Activated T-helper 2 cell treated with anti-CD3 and anti-CD28 coated beads, Interferon-gamma antibody, Interleukin-2, Interleukin-4, amounts not matched to agents 10 μg/mL and 5 μg/mL and 100 μg/mL, durations not matched to agents 14 hours and 24 hours and 36 hours (primary cell): ENCODE measurements around the gene POU5F1. TPM values are rescaled to one million over a fixed set of nuclear protein-coding genes. Genes with fewer than 3 reads are reported as not detected.
"Not testable (repeated sequence)": the region's sequence is repeated elsewhere in the genome, so short reads cannot be mapped to it uniquely, and the experiment has no call there.

Experiments used
- DNase-seq: peaks from one replicate; pipeline ENCODE4 v3.0.0; 2021; ENCODE audit warnings: low spot score
- H3K27ac Mint-ChIP-seq: one replicate; pipeline ENCODE4 v1.8.0; 2021; ENCODE audit warnings: mixed read lengths
- H3K27me3 Mint-ChIP-seq: one replicate; pipeline ENCODE4 v1.8.0; 2021; ENCODE audit warnings: low read depth, mixed read lengths
- H3K36me3 Mint-ChIP-seq: one replicate; pipeline ENCODE4 v1.8.0; 2021; ENCODE audit warnings: low read depth, mixed read lengths
- H3K4me1 Mint-ChIP-seq: one replicate; pipeline ENCODE4 v1.8.0; 2021; ENCODE audit warnings: low read depth, mixed read lengths
- H3K4me3 Mint-ChIP-seq: one replicate; pipeline ENCODE4 v1.8.0; 2021; ENCODE audit warnings: low read depth, mild to moderate bottlenecking, moderate library complexity, mixed read lengths
- H3K9me3 Mint-ChIP-seq: one replicate; pipeline ENCODE4 v1.8.0; 2021; ENCODE audit warnings: mixed read lengths
- intact Hi-C: fragments of 100-400 bp; cut with micrococcal nuclease; formaldehyde crosslinking; loops from one replicate; pipeline ENCODE4 v1.15.1; 2023
- total RNA-seq: library from RNA; stranded (reverse); gene quantifications from 2 replicates; pipeline ENCODE4 v1.2.3, GENCODE V29; 2022

Gene POU5F1
- not detected in 2 replicates for total RNA-seq

DNA sequence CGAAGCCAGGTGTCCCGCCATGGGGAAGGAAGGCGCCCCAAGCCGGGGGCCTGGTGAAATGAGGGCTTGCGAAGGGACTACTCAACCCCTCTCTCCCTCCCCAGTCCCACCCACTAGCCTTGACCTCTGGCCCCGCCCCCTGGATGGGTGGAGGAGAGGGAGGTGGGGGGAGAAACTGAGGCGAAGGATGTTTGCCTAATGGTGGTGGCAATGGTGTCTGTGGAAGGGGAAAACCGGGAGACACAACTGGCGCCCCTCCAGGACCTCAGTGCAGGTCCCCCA, at the start of gene POU5F1:
POU5F1 (minus strand) TSS at position 83 of the 282 bp plus-strand sequence; CDS start at position 21, 62 bp downstream.
- Mint-ChIP-seq H3K9me3 (no peaks in the 10 kb centered on the region), H3K27me3 (no peaks in the 10 kb centered on the region), H3K4me3 (no peak within 1 kb of the TSS), H3K4me1 (peaks cover 1% of the 10 kb centered on the region), H3K36me3 (no peaks in the 10 kb centered on the region), H3K27ac (no peak within 1 kb of the TSS)
- no peak for DNase-seq
- intact Hi-C loops, result no loop called here

- Mint-ChIP-seq H3K4me3 (no peak overlapping the region), H3K4me1 (no peaks in the 10 kb centered on the region)
These were observed 45.9 kb upstream of the POU5F1 start for GRCh38 chr6:31216208-31216898.

DNA sequence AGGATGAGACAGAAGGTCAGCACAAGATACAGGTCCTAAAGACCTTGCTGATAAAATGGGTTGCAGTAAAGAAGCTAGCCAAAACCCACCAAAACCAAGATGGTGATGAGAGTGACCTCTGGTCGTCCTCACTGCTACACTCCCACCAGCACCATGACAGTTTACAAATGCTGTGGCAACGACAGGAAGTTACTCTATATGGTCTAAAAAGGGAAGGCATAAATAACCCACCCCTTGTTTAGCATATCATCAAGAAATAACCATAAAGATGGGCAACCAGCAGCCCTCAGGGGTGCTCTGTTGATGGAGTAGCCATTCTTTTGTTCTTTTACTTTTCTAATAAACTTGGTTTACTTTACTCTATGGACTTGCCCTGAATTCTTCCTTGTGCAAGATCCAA, 44.7 kb upstream of the POU5F1 start:
- intact Hi-C loops, DNase-seq, H3K27ac Mint-ChIP-seq, H3K4me1 Mint-ChIP-seq, H3K4me3 Mint-ChIP-seq, H3K27me3 Mint-ChIP-seq, H3K36me3 Mint-ChIP-seq: not testable (repeated sequence)
- peaks cover 19% of the 10 kb centered on the region for H3K9me3 Mint-ChIP-seq

More at GRCh38 chr6:31216208-31216898, 45.9 kb upstream of the POU5F1 start:
- intact Hi-C loops, result no loop called here
- Mint-ChIP-seq H3K27ac (no peak overlapping the region), H3K9me3 (peaks cover 19% of the 10 kb centered on the region), H3K36me3 (peaks cover 3% of the 10 kb centered on the region), H3K27me3 (peaks cover 9% of the 10 kb centered on the region)
- no peak for DNase-seq

DNA sequence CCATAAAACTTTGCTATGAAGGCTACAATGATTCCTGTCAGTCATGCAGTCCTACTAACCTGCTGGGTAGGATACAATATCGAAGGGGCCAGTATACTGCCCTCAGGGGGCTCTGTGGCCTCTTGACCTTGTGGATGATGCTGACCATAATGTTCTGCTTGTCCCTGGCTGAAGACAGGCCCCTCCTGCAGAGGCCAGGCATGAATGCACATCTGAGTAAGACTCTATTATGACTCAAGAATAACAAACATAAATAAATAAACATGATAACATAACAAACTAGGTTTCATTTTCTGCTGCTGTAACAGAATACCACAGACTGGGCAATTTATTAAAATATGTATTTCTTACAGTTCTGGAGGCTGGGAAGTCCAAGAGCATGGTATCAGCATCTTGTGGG, 44.0 kb upstream of the POU5F1 start:
- Mint-ChIP-seq H3K4me1 (no peaks in the 10 kb centered on the region), H3K9me3 (peaks cover 19% of the 10 kb centered on the region), H3K27me3 (peaks cover 8% of the 10 kb centered on the region), H3K4me3 (no peak overlapping the region), H3K36me3 (peaks cover 3% of the 10 kb centered on the region), H3K27ac (no peak overlapping the region)
- DNase-seq, result no peak
- intact Hi-C loops, result no loop called here

DNA sequence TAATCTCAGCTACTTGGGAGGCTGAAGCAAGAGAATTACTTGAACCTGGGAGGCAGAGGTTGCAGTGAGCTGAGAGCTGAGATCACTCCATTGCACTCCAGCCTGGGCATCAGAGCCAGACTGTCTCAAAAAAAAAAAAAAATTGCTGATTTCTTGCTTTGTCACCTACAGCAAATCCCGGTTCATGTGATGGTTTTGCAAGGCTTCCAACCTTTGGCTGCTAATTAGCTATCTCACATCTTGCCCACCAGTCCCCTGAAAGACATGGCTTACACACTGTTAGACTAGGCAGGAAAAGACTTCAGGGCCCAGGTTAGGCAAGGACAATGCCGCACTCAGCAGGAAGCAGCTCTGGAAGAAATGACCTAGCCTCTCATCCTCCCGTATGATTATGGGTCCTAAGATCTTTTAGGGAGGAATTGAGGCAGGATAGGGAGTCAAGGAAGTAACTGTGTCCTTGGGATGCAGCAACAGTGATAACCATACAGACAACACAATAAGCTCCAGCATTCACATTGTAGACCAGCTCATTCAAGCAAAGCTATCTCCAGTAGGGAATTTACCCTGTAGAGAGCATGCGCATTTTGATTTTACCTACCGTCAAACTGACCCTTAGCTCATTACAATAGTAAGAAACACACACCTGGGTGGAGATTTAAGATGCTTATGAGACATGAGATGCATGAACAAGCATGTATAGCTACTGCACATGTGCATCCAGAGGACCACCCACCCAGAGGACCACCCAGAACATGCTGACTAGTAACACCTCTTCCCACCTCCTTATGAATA, 40.5 kb upstream of the POU5F1 start:
- peaks cover under 1% of the 10 kb centered on the region for H3K4me1 Mint-ChIP-seq
- no peak overlapping the region for H3K27ac Mint-ChIP-seq
- H3K4me3 Mint-ChIP-seq, result no peak overlapping the region
- peaks cover 1% of the 10 kb centered on the region for H3K9me3 Mint-ChIP-seq
- intact Hi-C loops, result no loop called here
- no peaks in the 10 kb centered on the region for H3K36me3 Mint-ChIP-seq
- DNase-seq, result no peak
- peaks cover 1% of the 10 kb centered on the region for H3K27me3 Mint-ChIP-seq

GRCh38 chr6:31210123-31210522, 39.6 kb upstream of the POU5F1 start:
- no peak overlapping the region for H3K4me3 Mint-ChIP-seq
- no peaks in the 10 kb centered on the region for H3K36me3 Mint-ChIP-seq
- no peak for DNase-seq
- intact Hi-C loops, result no loop called here
- no peaks in the 10 kb centered on the region for H3K9me3 Mint-ChIP-seq
- H3K4me1 Mint-ChIP-seq, result peaks cover 5% of the 10 kb centered on the region
- no peak overlapping the region for H3K27ac Mint-ChIP-seq
- peaks cover 1% of the 10 kb centered on the region for H3K27me3 Mint-ChIP-seq

DNA sequence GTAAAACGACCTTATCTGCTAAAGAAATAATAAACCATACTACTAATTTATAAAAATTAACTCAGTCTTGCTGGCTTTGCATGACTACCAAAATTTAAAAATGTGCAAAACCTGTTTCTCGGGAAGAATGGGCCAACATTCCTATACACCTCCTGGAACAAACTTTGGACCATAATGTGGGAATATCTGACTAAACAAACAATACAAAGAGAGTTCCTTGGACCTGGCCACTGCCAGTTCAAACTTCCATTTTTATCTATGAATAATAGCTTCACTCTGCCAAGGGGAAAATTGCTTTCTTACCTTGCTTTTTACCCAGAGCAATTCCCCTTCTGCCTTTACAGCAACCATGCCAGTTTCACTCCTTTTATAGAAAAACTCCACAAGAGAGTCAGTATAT, 38.7 kb upstream of the POU5F1 start:
- H3K27ac Mint-ChIP-seq, result no peak overlapping the region

DNA sequence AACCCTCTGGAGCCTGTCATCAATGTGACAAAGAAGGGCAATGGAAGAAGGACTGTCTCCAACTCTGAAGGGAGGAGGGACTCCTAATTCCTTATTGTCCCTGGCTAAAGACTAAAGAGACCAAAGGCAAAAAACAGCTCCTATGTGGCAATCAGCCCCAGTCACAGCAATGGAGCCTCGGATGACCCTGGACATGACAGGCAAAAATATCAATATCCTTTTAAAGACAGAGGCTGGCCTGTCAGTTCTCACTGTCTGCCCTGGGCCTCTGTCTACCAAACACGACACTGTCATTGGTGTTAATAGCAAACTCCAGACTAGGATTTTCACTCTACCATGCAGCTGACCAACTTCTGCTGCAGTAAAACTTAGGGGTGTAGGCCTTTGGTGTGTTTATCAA, 38.0 kb upstream of the POU5F1 start:
- Mint-ChIP-seq H3K27ac (no peak overlapping the region), H3K4me3 (no peak overlapping the region), H3K9me3 (no peaks in the 10 kb centered on the region), H3K36me3 (no peaks in the 10 kb centered on the region), H3K4me1 (peaks cover 17% of the 10 kb centered on the region), H3K27me3 (peaks cover 1% of the 10 kb centered on the region)
- intact Hi-C loops, result no loop called here
- no peak for DNase-seq

More for the DNA sequence above, 38.7 kb upstream of the POU5F1 start:
- no peak overlapping the region for H3K4me3 Mint-ChIP-seq
- H3K4me1 Mint-ChIP-seq, result peaks cover 12% of the 10 kb centered on the region
- peaks cover 1% of the 10 kb centered on the region for H3K27me3 Mint-ChIP-seq
- intact Hi-C loops, result no loop called here
- no peak for DNase-seq
- no peaks in the 10 kb centered on the region for H3K36me3 Mint-ChIP-seq
- H3K9me3 Mint-ChIP-seq, result no peaks in the 10 kb centered on the region

DNA sequence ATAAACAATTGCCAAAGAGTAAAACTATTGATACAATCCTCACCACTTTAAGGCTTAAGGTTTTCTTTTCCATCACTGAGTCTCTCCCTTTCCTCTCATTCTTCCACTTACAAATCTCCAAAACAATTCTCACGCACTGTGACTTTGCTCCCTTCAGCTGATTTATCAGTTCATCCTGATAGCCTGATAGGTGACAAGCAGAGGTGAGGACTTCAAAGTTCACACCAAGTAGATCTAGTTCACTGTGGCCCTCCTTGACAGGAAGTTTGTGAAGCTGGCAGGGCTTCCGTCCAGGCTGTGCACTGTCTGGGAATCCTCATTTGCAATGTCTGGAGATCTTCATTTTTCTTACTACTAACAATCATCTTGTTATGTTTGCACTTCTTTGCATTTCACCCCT, 35.2 kb upstream of the POU5F1 start:
- intact Hi-C loops, result loop anchor here (2.0 kb wide), 1 partner anchor 67 kb away; the partner anchor contains the start of gene HLA-C
- DNase-seq, result no peak
- Mint-ChIP-seq H3K4me1 (peaks cover 33% of the 10 kb centered on the region), H3K4me3 (peak overlapping the region; percentile 38), H3K27me3 (no peaks in the 10 kb centered on the region), H3K27ac (peak overlapping the region; percentile 70), H3K36me3 (peaks cover 16% of the 10 kb centered on the region), H3K9me3 (peaks cover 4% of the 10 kb centered on the region)

GRCh38 chr6:31204751-31205145, 34.3 kb upstream of the POU5F1 start:
- Mint-ChIP-seq H3K4me3 (peak overlapping the region; percentile 90), H3K27me3 (no peaks in the 10 kb centered on the region), H3K27ac (peak overlapping the region; percentile 98), H3K4me1 (peaks cover 33% of the 10 kb centered on the region), H3K36me3 (peaks cover 23% of the 10 kb centered on the region), H3K9me3 (peaks cover 4% of the 10 kb centered on the region)
- intact Hi-C loops, result loop anchor here (2.0 kb wide), 1 partner anchor 68 kb away; the partner anchor contains the start of gene HLA-C
- no peak for DNase-seq

GRCh38 chr6:31203345-31203979, 33.0 kb upstream of the POU5F1 start:
- intact Hi-C loops, result no loop called here
- Mint-ChIP-seq H3K36me3 (peaks cover 30% of the 10 kb centered on the region), H3K4me3 (peak overlapping the region; percentile 90), H3K27me3 (no peaks in the 10 kb centered on the region), H3K9me3 (peaks cover 4% of the 10 kb centered on the region), H3K4me1 (peaks cover 41% of the 10 kb centered on the region), H3K27ac (peak overlapping the region; percentile 98)
- peak; percentile 51 for DNase-seq

- peak overlapping the region; percentile 98 for H3K27ac Mint-ChIP-seq
- peaks cover 4% of the 10 kb centered on the region for H3K9me3 Mint-ChIP-seq
- H3K27me3 Mint-ChIP-seq, result no peaks in the 10 kb centered on the region
- H3K36me3 Mint-ChIP-seq, result peaks cover 30% of the 10 kb centered on the region
- H3K4me3 Mint-ChIP-seq, result peak overlapping the region; percentile 51
- H3K4me1 Mint-ChIP-seq, result peaks cover 43% of the 10 kb centered on the region
- intact Hi-C loops, result no loop called here
- no peak for DNase-seq
These were observed 32.0 kb upstream of the POU5F1 start for GRCh38 chr6:31202259-31203166.
